B cell (primary cell): Measurements from ENCODE around the gene GOLT1B.

Experiments used
- EZH2 ChIP-seq: IDR thresholded peaks from 2 replicates; pipeline ENCODE4 v1.6.1; 2012; ENCODE audit warnings: borderline replicate concordance, low read depth, mild to moderate bottlenecking, moderate library complexity, low read length; ENCODE audit not compliant: insufficient read depth, poor library complexity, severe bottlenecking
- TF ChIP-seq, protein P1 (sequence below): fragments of 200-600 bp; IDR thresholded peaks from one replicate; pipeline ENCODE4 v1.8.0; 2022; ENCODE audit warnings: antibody characterized with exemption, mild to moderate bottlenecking

DNA sequence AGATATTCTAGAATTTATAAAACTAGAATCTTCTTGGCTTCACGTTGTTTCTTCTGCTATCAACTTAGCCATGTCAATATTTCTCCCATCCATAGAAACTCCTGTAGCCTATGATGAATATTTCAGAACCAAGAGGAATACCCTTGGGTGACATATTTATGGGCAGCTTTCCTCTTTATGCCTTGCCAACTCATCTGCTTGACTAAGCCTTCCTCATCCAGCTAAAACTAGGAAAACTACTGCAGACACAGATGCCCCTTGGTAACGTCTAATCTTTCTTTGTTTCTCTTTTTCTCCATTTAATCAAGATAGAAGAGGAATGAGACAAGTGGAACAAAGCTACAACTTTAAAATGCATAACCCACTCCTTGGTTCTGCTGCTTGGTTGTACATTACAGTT is 6.3 kb downstream of the GOLT1B start:
- TF ChIP-seq, protein P1, sequence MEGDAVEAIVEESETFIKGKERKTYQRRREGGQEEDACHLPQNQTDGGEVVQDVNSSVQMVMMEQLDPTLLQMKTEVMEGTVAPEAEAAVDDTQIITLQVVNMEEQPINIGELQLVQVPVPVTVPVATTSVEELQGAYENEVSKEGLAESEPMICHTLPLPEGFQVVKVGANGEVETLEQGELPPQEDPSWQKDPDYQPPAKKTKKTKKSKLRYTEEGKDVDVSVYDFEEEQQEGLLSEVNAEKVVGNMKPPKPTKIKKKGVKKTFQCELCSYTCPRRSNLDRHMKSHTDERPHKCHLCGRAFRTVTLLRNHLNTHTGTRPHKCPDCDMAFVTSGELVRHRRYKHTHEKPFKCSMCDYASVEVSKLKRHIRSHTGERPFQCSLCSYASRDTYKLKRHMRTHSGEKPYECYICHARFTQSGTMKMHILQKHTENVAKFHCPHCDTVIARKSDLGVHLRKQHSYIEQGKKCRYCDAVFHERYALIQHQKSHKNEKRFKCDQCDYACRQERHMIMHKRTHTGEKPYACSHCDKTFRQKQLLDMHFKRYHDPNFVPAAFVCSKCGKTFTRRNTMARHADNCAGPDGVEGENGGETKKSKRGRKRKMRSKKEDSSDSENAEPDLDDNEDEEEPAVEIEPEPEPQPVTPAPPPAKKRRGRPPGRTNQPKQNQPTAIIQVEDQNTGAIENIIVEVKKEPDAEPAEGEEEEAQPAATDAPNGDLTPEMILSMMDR: no peak
- no peak for TF ChIP-seq EZH2
